MG63 (cell line): ENCODE results near the gene FAM117A. TPM values are rescaled to one million over a fixed set of nuclear protein-coding genes. Genes with fewer than 3 reads are reported as not detected.

Source experiments
- DNase-seq: peaks from one replicate; pipeline ENCODE4 v3.0.0-alpha.2; 2020
- H3K27me3 ChIP-seq: fragments of 250-450 bp; sonication (Bioruptor Pico); 2 replicates; pipeline ENCODE4 v1.5.1; 2020; ENCODE audit warnings: mild to moderate bottlenecking, moderate library complexity
- H3K36me3 ChIP-seq: fragments of 250-450 bp; sonication (Bioruptor Pico); 2 replicates; pipeline ENCODE4 v1.5.1; 2020; ENCODE audit warnings: mild to moderate bottlenecking, moderate library complexity
- H3K4me3 ChIP-seq: fragments of 250-450 bp; sonication (Bioruptor Pico); 2 replicates; pipeline ENCODE4 v1.5.1; 2020; ENCODE audit warnings: mild to moderate bottlenecking, moderate library complexity
- H3K9me3 ChIP-seq: fragments of 250-450 bp; sonication (Bioruptor Pico); 2 replicates; pipeline ENCODE4 v1.5.1; 2020; ENCODE audit warnings: mild to moderate bottlenecking, moderate library complexity
- total RNA-seq: library from RNA; depleted of rRNA; stranded (reverse); fragments of >200 nt; shearing (Covaris generic); gene quantifications from 2 replicates; pipeline ENCODE4 v1.2.3, GENCODE V29; 2014; ENCODE audit warnings: low replicate concordance

FAM117A gene
- total RNA-seq, 1 experiment from 2014 or later = 1.4 TPM

GRCh38 chr17:49749730-49750129 is 14.2 kb downstream of the FAM117A start:
- Histone ChIP-seq H3K27me3 (no peaks in the 10 kb centered on the region), H3K36me3 (no peaks in the 10 kb centered on the region), H3K9me3 (no peaks in the 10 kb centered on the region), H3K4me3 (no peak overlapping the region)
- no peak for DNase-seq

GRCh38 chr17:49748791-49749190 is 15.1 kb downstream of the FAM117A start:
- H3K9me3 ChIP-seq = no peaks in the 10 kb centered on the region
- DNase-seq = no peak
- no peaks in the 10 kb centered on the region for H3K27me3 ChIP-seq

GRCh38 chr17:49748223-49748622 is 15.7 kb downstream of the FAM117A start:
- no peak for DNase-seq
- H3K36me3 ChIP-seq = no peaks in the 10 kb centered on the region
- no peak overlapping the region for H3K4me3 ChIP-seq
- no peaks in the 10 kb centered on the region for H3K9me3 ChIP-seq
- H3K27me3 ChIP-seq = no peaks in the 10 kb centered on the region

More at GRCh38 chr17:49748791-49749190, 15.1 kb downstream of the FAM117A start:
- Histone ChIP-seq H3K4me3 (no peak overlapping the region), H3K36me3 (no peaks in the 10 kb centered on the region)

- no peaks in the 10 kb centered on the region for H3K27me3 ChIP-seq
- no peaks in the 10 kb centered on the region for H3K9me3 ChIP-seq
- DNase-seq = no peak
- no peaks in the 10 kb centered on the region for H3K36me3 ChIP-seq
- no peak overlapping the region for H3K4me3 ChIP-seq
Observed at GRCh38 chr17:49747632-49748031, 16.3 kb downstream of the FAM117A start.

- DNase-seq = no peak
- H3K9me3 ChIP-seq = no peaks in the 10 kb centered on the region
- no peak overlapping the region for H3K4me3 ChIP-seq
- H3K27me3 ChIP-seq = no peaks in the 10 kb centered on the region
- H3K36me3 ChIP-seq = no peaks in the 10 kb centered on the region
Observed at GRCh38 chr17:49746791-49747490, 17.0 kb downstream of the FAM117A start.

GRCh38 chr17:49745175-49746139 is 18.5 kb downstream of the FAM117A start:
- H3K36me3 ChIP-seq = no peaks in the 10 kb centered on the region
- H3K4me3 ChIP-seq = no peak overlapping the region
- DNase-seq = no peak
- H3K27me3 ChIP-seq = no peaks in the 10 kb centered on the region
- H3K9me3 ChIP-seq = no peaks in the 10 kb centered on the region

- H3K4me3 ChIP-seq = no peak overlapping the region
- no peaks in the 10 kb centered on the region for H3K9me3 ChIP-seq
- no peaks in the 10 kb centered on the region for H3K36me3 ChIP-seq
- no peaks in the 10 kb centered on the region for H3K27me3 ChIP-seq
- no peak for DNase-seq
Observed at GRCh38 chr17:49742166-49742638, 21.7 kb downstream of the FAM117A start.

- Histone ChIP-seq H3K4me3 (no peak overlapping the region), H3K9me3 (no peaks in the 10 kb centered on the region), H3K27me3 (no peaks in the 10 kb centered on the region), H3K36me3 (no peaks in the 10 kb centered on the region)
- DNase-seq = no peak
Observed at GRCh38 chr17:49741692-49742076, 22.2 kb downstream of the FAM117A start.

GRCh38 chr17:49741009-49741691 is 22.8 kb downstream of the FAM117A start:
- Histone ChIP-seq H3K4me3 (no peak overlapping the region), H3K36me3 (no peaks in the 10 kb centered on the region), H3K9me3 (no peaks in the 10 kb centered on the region), H3K27me3 (no peaks in the 10 kb centered on the region)
- DNase-seq = peak; percentile 33

GRCh38 chr17:49739641-49740271 is 24.2 kb downstream of the FAM117A start:
- H3K4me3 ChIP-seq = no peak overlapping the region
- no peak for DNase-seq

GRCh38 chr17:49738456-49739163 is 25.3 kb downstream of the FAM117A start:
- Histone ChIP-seq H3K27me3 (no peaks in the 10 kb centered on the region), H3K36me3 (no peaks in the 10 kb centered on the region), H3K4me3 (no peak overlapping the region), H3K9me3 (no peaks in the 10 kb centered on the region)
- DNase-seq = peak; percentile 12

More at GRCh38 chr17:49739641-49740271, 24.2 kb downstream of the FAM117A start:
- Histone ChIP-seq H3K27me3 (no peaks in the 10 kb centered on the region), H3K9me3 (no peaks in the 10 kb centered on the region), H3K36me3 (no peaks in the 10 kb centered on the region)

- Histone ChIP-seq H3K4me3 (no peak overlapping the region), H3K9me3 (no peaks in the 10 kb centered on the region)
Observed at GRCh38 chr17:49734515-49735490, 29.1 kb downstream of the FAM117A start.

GRCh38 chr17:49731435-49731831 is 32.5 kb downstream of the FAM117A start:
- no peaks in the 10 kb centered on the region for H3K27me3 ChIP-seq
- no peaks in the 10 kb centered on the region for H3K9me3 ChIP-seq
- no peaks in the 10 kb centered on the region for H3K36me3 ChIP-seq
- H3K4me3 ChIP-seq = no peak overlapping the region
- no peak for DNase-seq

More at GRCh38 chr17:49734515-49735490, 29.1 kb downstream of the FAM117A start:
- no peak for DNase-seq
- Histone ChIP-seq H3K27me3 (no peaks in the 10 kb centered on the region), H3K36me3 (no peaks in the 10 kb centered on the region)

GRCh38 chr17:49730785-49731434 is 33.0 kb downstream of the FAM117A start:
- H3K9me3 ChIP-seq = no peaks in the 10 kb centered on the region
- H3K4me3 ChIP-seq = no peak overlapping the region
- H3K27me3 ChIP-seq = no peaks in the 10 kb centered on the region
- H3K36me3 ChIP-seq = no peaks in the 10 kb centered on the region
- DNase-seq = peak; percentile 60
